Suppressor macrophage (primary cell): Measurements from ENCODE around the gene BICD1.
"Not testable (repeated sequence)": the region's sequence is repeated elsewhere in the genome, so short reads cannot be mapped to it uniquely, and the experiment has no call there.

Experiments
- DNase-seq, 4 experiments: peaks; one replicate each; pipeline ENCODE4 v3.0.0-alpha.2; 2020 to 2022

Gene BICD1

GRCh38 chr12:32249777-32250176, 143.1 kb downstream of the BICD1 start:
- no peak for DNase-seq

GRCh38 chr12:32252199-32253073, 145.8 kb downstream of the BICD1 start:
- no peak for DNase-seq

- no peak for DNase-seq
Measured at GRCh38 chr12:32253154-32253790, 146.6 kb downstream of the BICD1 start.

- DNase-seq: no peak
Measured at GRCh38 chr12:32254260-32254956, 147.8 kb downstream of the BICD1 start.

- DNase-seq: no peak
Measured at GRCh38 chr12:32255588-32255987, 148.9 kb downstream of the BICD1 start.

GRCh38 chr12:32257695-32258496, 151.2 kb downstream of the BICD1 start:
- no peak for DNase-seq

- DNase-seq: no peak
Measured at GRCh38 chr12:32260696-32261095, 154.0 kb downstream of the BICD1 start.

- no peak for DNase-seq
Measured at GRCh38 chr12:32261638-32262037, 155.0 kb downstream of the BICD1 start.

- peak in 3 of 4 experiments; percentile 10 to 42 (median 36) for DNase-seq
Measured at GRCh38 chr12:32264961-32265360, 158.3 kb downstream of the BICD1 start.

- DNase-seq: no peak
Measured at GRCh38 chr12:32265456-32265855, 158.8 kb downstream of the BICD1 start.

- DNase-seq: peak; percentile 36 to 73 (median 62)
Measured at GRCh38 chr12:32265951-32266350, 159.3 kb downstream of the BICD1 start.

- DNase-seq: no peak
Measured at GRCh38 chr12:32266756-32267155, 160.1 kb downstream of the BICD1 start.

GRCh38 chr12:32270818-32271710, 164.4 kb downstream of the BICD1 start:
- no peak for DNase-seq

GRCh38 chr12:32272465-32272864, 165.8 kb downstream of the BICD1 start:
- DNase-seq: no peak

- no peak for DNase-seq
Measured at GRCh38 chr12:32273063-32273522, 166.4 kb downstream of the BICD1 start.

- DNase-seq: peak in 1 of 4 experiments; percentile 16
Measured at GRCh38 chr12:32273712-32274111, 167.1 kb downstream of the BICD1 start.

- no peak for DNase-seq
Measured at GRCh38 chr12:32274665-32275064, 168.0 kb downstream of the BICD1 start.

GRCh38 chr12:32275520-32275919, 168.9 kb downstream of the BICD1 start:
- not testable (repeated sequence) for DNase-seq

GRCh38 chr12:32277774-32278173, 171.1 kb downstream of the BICD1 start:
- DNase-seq: no peak

GRCh38 chr12:32281098-32281497, 174.5 kb downstream of the BICD1 start:
- DNase-seq: no peak

GRCh38 chr12:32284561-32284960, 177.9 kb downstream of the BICD1 start:
- no peak for DNase-seq
